ENCODE data around the gene MED12.

Gene MED12

GRCh38 chrX:71118032-71118984, at the start of gene MED12:
Gene MED12, plus strand, starts transcription at chrX:71118596. Its CDS starts 159 bp downstream, at chrX:71118755.
- H3K4me3 ChIP-seq (ENCODE audit: low read length) = peak within 1 kb of the TSS; percentile 83
- TF ChIP-seq ZNF274 (IDR thresholded peaks at IDR 0.05; ENCODE audit: low read depth, low read length) = no peak

GRCh38 chrX:71070531-71070930, 47.9 kb upstream of the MED12 start:
- TF ChIP-seq ZNF274 (IDR thresholded peaks at IDR 0.05; ENCODE audit: low read depth, low read length) = no peak
- H3K4me3 ChIP-seq (ENCODE audit: low read length) = no peak overlapping the region

- H3K4me3 ChIP-seq (ENCODE audit: low read length) = no peak overlapping the region
- TF ChIP-seq ZNF274 (IDR thresholded peaks at IDR 0.05; ENCODE audit: low read depth, low read length) = no peak
Measured at GRCh38 chrX:71081330-71082123, 36.9 kb upstream of the MED12 start.

- H3K4me3 ChIP-seq (ENCODE audit: low read length) = no peak overlapping the region
- TF ChIP-seq ZNF274 (IDR thresholded peaks at IDR 0.05; ENCODE audit: low read depth, low read length) = no peak
Measured at GRCh38 chrX:71082124-71082647, 36.2 kb upstream of the MED12 start.

GRCh38 chrX:71082822-71083221, 35.6 kb upstream of the MED12 start:
- no peak for TF ChIP-seq ZNF274 (IDR thresholded peaks at IDR 0.05; ENCODE audit: low read depth, low read length)

DNA sequence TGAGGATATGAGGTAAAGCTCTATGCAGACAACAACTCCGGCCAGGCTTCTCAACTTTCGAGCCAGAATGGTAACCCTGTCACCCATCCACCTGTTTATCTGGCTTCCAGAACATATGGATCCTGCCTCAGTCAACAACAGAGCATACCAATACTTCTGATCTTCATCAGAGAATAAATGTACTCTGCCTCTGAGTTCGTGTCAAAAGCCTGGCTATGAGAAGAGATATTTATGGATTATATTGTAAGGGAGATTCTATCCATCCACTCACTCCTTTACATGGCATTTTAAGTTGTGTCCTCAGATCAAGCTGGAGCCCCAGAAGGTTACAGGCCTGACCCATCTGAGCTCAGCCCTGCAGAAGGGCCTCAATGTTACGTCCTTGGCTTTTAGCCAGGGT, 32.5 kb upstream of the MED12 start:
- TF ChIP-seq ZNF274 (IDR thresholded peaks at IDR 0.05; ENCODE audit: low read depth, low read length) = no peak
- no peak overlapping the region for H3K4me3 ChIP-seq (ENCODE audit: low read length)

More at GRCh38 chrX:71082822-71083221, 35.6 kb upstream of the MED12 start:
- no peak overlapping the region for H3K4me3 ChIP-seq (ENCODE audit: low read length)

DNA sequence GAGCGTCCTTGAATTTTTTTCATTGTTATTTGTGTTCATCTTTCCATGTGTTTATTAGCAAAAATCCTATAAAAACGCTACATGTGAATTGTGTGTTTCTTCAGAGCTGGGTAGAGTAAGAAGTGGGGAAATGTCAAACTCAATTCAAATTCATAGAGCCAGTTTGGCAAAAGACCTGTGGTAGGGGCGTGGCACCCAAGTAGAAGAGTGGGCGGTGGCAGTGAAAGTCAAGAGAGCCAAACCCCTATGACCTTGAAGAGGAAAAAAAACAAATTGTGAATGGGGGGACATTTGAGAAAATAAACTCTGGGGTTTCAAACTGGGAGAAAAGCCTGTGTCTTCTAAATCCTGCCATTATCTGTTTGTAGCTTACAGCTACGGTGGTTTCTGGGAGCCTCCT, 27.1 kb upstream of the MED12 start:
- H3K4me3 ChIP-seq (ENCODE audit: low read length) = no peak overlapping the region
- TF ChIP-seq ZNF274 (IDR thresholded peaks at IDR 0.05; ENCODE audit: low read depth, low read length) = no peak

GRCh38 chrX:71095033-71095432, 23.4 kb upstream of the MED12 start:
- TF ChIP-seq ZNF274 (IDR thresholded peaks at IDR 0.05; ENCODE audit: low read depth, low read length) = no peak

DNA sequence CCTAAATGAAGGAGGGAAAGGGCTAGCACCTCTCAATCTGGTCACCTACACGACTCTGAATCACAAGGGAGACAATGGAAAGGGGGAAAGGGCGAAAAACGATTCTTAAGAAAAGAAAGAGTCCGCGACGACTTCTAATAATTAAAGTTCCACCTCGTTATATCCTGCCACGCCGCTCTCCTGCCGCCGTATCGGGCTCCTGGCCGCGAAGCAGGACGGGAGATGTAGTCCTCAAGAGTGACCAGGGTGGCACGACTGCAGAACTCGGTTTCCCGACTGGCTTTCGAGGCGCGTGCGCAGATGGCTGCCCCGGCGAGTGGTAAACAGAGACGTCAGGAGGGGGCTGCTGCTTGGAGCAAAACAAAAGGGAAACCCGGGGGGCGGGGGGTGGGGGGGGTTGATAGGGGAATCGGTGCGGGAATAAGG, 22.8 kb upstream of the MED12 start, which contains the start of gene FOXO4:
TSS of gene FOXO4 (plus strand) at position 297 of the 426 bp plus-strand sequence. CDS start 678 bp downstream, outside the sequence.
- no peak for TF ChIP-seq ZNF274 (IDR thresholded peaks at IDR 0.05; ENCODE audit: low read depth, low read length)
- H3K4me3 ChIP-seq (ENCODE audit: low read length) = peak within 1 kb of the TSS; percentile 85

More at GRCh38 chrX:71095033-71095432, 23.4 kb upstream of the MED12 start:
- peak overlapping the region; percentile 76 for H3K4me3 ChIP-seq (ENCODE audit: low read length)

DNA sequence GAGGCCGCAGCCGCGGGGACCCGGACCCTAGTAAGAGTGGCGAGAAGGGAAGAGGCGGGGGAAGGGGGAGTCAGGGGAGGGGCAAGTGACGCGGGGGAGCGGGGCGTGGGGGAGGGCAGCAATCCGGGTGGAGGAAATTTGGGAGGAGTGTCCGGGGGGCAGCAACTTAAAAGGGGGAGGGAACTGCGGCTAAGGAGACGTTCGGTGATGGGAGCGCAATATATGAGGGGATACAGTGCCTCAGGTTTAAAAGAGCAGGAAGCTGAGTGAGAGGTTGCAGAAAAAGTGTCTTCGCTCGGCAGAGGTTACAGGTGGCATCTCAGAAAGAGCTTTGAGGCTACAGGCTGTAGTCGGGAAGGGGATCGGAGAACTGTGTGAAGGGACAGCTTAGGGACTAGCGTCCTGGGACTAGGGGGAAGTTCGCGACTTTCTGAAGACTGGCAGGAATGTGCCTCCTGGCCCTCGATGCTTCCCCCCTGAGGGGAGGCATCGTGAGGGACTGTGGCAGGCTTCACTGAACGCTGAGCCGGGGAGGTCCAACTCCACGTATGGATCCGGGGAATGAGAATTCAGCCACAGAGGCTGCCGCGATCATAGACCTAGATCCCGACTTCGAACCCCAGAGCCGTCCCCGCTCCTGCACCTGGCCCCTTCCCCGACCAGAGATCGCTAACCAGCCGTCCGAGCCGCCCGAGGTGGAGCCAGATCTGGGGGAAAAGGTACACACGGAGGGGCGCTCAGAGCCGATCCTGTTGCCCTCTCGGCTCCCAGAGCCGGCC, 22.2 kb upstream of the MED12 start:
- no peak for TF ChIP-seq ZNF274 (IDR thresholded peaks at IDR 0.05; ENCODE audit: low read depth, low read length)
- H3K4me3 ChIP-seq (ENCODE audit: low read length) = peak overlapping the region; percentile 85

GRCh38 chrX:71096760-71097032, 21.7 kb upstream of the MED12 start:
- H3K4me3 ChIP-seq (ENCODE audit: low read length) = peak overlapping the region; percentile 85; the same call in 1 of the 2 replicates
- TF ChIP-seq ZNF274 (IDR thresholded peaks at IDR 0.05; ENCODE audit: low read depth, low read length) = no peak

DNA sequence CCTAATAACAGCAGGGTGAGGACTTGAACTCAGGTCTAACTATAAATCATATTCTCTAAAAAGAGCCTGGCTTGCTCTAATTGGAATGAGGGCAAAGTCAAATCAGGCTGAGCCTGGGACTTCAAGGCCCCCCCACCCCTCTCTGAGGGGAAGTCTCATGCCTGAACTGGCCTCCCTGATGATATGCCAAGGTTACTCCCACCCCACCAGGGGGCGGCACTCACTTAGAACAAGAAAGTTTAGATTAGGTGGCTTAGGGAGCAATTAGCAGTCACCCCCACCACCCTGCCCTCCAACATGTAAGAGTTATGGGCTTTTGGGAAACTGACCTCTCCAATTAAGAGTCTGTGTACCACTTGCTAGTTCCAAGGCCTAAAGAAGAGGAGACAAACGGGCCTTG, 20.1 kb upstream of the MED12 start:
- no peak overlapping the region for H3K4me3 ChIP-seq (ENCODE audit: low read length)
- no peak for TF ChIP-seq ZNF274 (IDR thresholded peaks at IDR 0.05; ENCODE audit: low read depth, low read length)

- H3K4me3 ChIP-seq (ENCODE audit: low read length) = no peak overlapping the region
Measured at GRCh38 chrX:71098951-71099506, 19.4 kb upstream of the MED12 start.

More at GRCh38 chrX:71098951-71099506, 19.4 kb upstream of the MED12 start:
- TF ChIP-seq ZNF274 (IDR thresholded peaks at IDR 0.05; ENCODE audit: low read depth, low read length) = no peak
